Thyroid gland (tissue), 4 donors: ENCODE measurements around the gene C6orf132.

Experiments
- POLR2A ChIP-seq, 2 donors: fragments of 450-650 bp; IDR thresholded peaks; one replicate each; pipeline ENCODE4 v1.6.1; 2017; ENCODE audit warnings: antibody characterized with exemption in 2 of 2, mild to moderate bottlenecking in 2 of 2, moderate library complexity in 1 of 2
- TF ChIP-seq, protein P1 (sequence below), 6 experiments: fragments of 200-600 bp in 3 of 6; fragments of 450-650 bp in 3 of 6; sonication (generic) in 3 of 6; IDR thresholded peaks; one replicate each; pipeline ENCODE4 v1.5.1; 2016 to 2019; ENCODE audit warnings: antibody characterized with exemption in 6 of 6, mild to moderate bottlenecking in 2 of 6, inconsistent platforms in 1 of 6, moderate library complexity in 1 of 6

DNA sequence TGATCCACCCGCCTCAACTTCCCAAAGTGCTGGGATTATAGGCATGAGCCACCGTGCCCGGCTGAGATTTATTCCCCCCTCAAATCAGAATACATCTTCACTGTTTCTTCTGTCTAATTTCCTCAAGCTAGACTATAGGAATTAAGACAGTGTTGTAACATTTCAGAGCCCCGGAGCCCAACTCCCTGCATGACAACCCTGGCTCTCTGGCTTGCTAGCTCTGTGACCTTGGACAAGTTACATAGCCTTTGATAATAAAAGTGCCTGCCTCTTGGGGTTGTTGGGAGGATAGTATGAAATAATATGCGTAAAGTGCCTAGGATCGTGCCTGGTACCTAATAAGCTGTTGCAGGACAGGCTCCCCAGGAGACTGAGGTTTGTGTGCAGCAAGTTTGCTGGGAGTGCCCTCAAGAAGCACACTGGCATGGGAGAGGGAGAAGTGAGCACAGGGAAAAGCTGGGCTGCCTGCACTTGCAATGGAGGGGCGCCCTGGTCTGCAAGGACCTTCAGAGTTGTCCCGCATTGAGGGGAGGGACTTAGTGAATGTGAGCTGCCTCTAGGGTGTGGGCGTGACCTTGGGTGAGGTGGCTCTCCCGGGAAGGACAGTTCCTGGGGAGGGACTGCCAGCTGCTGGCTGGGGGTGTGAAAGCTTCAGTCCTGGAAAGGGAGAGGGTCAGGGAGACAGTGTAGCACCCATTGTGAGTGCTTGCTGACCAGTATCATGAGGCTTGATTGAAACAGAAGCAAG, 48.7 kb downstream of the C6orf132 start:
- TF ChIP-seq, protein P1, sequence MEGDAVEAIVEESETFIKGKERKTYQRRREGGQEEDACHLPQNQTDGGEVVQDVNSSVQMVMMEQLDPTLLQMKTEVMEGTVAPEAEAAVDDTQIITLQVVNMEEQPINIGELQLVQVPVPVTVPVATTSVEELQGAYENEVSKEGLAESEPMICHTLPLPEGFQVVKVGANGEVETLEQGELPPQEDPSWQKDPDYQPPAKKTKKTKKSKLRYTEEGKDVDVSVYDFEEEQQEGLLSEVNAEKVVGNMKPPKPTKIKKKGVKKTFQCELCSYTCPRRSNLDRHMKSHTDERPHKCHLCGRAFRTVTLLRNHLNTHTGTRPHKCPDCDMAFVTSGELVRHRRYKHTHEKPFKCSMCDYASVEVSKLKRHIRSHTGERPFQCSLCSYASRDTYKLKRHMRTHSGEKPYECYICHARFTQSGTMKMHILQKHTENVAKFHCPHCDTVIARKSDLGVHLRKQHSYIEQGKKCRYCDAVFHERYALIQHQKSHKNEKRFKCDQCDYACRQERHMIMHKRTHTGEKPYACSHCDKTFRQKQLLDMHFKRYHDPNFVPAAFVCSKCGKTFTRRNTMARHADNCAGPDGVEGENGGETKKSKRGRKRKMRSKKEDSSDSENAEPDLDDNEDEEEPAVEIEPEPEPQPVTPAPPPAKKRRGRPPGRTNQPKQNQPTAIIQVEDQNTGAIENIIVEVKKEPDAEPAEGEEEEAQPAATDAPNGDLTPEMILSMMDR (IDR thresholded peaks at IDR 0.05), result no peak
- peak in 1 of 2 donors; percentile 46 for TF ChIP-seq POLR2A (IDR thresholded peaks at IDR 0.05)
